GM21360 (cell line): ENCODE measurements around the gene DNAJC4.
A peak's percentile ranks its signal among the peaks of the same experiment; 100 is the strongest.

Experiments used
- ATAC-seq: cut with Tn5 transposase; IDR thresholded peaks from one replicate; pipeline ENCODE4 v1.9.1; 2021; ENCODE audit warnings: mild to moderate bottlenecking, moderate library complexity; ENCODE audit not compliant: unreplicated experiment

The DNAJC4 gene

GRCh38 chr11:64269540-64270220, 39.3 kb downstream of the DNAJC4 start:
- ATAC-seq: peak; percentile 51

GRCh38 chr11:64275031-64275800, 44.9 kb downstream of the DNAJC4 start:
- ATAC-seq: no peak

DNA sequence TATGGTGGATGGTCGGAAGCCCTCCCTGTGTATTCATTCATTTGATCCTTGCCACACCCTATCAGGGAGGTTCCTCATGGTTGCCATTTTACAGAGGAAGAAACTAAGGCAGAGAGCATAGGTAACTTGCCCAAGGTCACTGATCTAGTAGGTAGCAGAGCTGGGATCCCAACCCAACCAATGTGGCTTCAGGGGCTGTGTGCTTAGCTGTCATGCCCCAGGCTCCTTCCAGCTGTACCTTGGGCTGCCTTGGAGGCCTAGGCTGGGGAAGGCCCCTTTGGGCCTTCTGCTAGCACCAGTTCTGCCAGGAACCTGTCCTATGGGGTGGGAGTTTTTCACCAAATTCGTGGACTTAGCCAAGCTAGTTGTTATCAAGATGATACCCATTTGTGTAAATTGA, 45.5 kb downstream of the DNAJC4 start:
- no peak for ATAC-seq

GRCh38 chr11:64276653-64277431, 46.5 kb downstream of the DNAJC4 start:
- ATAC-seq: no peak

DNA sequence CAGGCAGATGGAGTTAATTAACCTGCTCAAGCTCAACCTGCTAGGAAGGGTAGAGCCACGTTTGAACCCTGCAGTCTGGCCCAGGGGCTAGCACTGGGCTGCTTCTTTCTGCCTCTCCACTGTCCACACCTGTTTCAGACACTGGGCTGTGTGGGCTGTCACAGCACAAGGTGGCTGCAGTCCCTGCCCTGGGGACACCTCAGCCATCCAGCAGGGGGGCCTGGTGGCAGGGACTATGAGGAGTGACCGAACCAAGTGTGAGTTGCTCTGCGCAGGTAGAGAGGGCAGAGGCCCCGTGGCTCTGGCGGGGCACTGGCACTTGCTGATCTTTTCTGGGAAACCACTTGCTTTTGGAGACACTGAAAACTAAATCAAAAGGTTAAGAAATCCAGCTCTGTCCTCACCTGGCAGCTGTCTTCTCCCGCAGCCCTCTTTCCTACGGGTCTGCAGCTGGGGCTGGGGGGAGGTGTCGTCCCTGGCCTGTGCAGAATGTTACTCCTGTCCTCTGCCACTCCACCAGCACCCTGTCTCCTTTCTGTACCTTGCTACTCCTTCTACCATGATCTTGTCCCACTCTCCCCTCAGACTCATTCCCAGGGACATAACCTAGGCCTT, 48.3 kb downstream of the DNAJC4 start:
- no peak for ATAC-seq

GRCh38 chr11:64281957-64282770, 51.8 kb downstream of the DNAJC4 start:
- ATAC-seq: no peak

- no peak for ATAC-seq
Observed at GRCh38 chr11:64283092-64283491, 52.7 kb downstream of the DNAJC4 start.
